GM18498 (cell line): ENCODE data around the gene PLA2G4F.

ENCODE experiments used
- ATAC-seq: cut with Tn5 transposase; IDR thresholded peaks from one replicate; pipeline ENCODE4 v1.9.1; 2021; ENCODE audit warnings: mild to moderate bottlenecking, moderate library complexity; ENCODE audit not compliant: unreplicated experiment

PLA2G4F gene

DNA sequence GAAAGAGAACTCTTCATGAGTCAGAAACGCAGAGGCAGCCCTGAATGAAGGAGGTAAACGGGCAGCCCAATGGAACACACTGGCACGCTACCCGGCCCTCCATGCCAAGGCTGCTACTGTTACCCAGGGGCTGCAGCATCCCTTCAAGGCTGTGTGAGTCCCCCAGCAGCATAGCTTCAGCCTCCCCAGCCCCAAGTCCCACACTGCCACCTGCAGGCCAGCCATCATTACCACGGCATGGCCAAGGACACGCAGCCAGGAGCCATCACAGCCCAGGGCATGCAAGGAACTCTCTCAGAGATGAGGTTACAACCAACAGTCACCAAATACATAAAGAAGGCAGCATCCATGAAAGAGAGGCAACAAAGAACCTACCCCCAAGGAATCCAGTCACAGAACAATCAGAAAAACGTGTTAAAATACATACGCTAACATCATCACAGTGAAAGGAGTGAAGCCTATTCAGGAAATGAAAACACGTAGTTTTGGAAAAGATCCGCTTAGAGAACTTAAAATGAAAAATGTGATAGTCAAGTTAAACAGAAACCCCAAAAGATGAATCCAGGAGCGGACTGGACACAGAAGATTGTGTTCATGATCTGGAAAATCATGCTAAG, 22.4 kb downstream of the PLA2G4F start:
- ATAC-seq: no peak

- no peak for ATAC-seq
Measured at GRCh38 chr15:42133356-42133755, 23.1 kb downstream of the PLA2G4F start.

DNA sequence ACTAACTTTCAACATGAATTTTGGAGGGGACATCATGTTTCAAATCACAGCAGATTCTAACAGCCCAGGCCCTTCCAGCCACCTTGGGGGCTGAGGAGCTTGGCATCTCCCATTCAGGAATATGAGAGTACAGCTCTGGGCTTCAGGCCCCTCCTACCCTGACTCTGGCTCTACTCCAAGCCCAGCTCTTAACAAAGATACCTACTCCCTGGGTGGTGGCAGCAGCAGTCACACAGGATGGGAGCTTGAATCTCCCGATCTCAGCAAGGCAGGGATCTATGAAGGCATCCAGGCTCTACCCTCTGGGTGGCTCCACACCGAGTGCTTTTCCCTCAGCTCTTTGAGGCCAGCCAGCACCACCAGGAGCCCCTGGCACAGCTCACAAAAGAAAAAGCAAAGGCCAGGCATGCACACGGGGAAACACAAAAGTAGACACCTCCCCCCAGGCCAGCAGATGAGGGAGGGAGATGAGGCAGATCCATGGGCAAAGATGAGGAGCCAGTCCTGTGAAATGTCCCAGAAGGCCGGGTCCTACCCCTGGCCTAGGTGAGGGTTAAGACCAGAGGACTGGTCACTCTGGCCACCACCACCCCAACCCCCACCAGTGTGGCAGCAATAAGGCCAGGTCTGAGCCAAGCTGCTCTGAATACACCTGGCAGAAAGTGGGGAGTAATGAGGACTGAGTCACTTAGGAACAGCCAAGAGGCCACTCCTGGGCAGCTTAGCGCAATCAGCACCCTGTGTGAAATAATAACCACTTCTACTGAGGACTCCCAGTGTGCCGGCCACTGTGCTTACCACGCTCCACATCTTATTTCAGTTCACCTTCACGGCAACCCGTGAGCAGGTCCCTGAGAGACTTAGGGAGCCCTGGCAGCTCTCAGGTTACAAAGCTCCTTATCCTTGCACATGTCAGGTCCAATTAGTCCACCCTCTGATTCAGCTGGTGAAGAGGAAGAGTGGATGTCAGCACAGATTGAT, 24.3 kb downstream of the PLA2G4F start:
- no peak for ATAC-seq

DNA sequence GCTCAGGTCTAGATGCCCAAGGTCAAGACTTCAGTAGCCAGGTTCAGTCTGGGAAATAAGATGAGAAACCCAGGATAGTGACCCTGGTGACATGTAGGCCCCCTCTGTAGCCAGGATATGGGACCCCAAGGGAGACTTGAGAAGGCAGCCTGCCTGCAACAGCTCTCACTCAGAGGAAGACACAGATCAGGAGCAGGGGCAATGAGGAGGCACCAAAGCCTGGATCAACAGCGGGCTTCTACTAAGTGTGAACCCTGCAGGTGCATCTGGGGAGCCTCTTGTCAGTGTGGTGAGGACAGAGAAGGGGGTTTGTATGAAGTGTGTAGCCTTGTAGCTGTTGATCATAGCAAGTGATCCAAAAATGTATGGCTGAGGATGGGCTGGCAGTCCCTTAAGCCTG, 25.4 kb downstream of the PLA2G4F start:
- no peak for ATAC-seq

DNA sequence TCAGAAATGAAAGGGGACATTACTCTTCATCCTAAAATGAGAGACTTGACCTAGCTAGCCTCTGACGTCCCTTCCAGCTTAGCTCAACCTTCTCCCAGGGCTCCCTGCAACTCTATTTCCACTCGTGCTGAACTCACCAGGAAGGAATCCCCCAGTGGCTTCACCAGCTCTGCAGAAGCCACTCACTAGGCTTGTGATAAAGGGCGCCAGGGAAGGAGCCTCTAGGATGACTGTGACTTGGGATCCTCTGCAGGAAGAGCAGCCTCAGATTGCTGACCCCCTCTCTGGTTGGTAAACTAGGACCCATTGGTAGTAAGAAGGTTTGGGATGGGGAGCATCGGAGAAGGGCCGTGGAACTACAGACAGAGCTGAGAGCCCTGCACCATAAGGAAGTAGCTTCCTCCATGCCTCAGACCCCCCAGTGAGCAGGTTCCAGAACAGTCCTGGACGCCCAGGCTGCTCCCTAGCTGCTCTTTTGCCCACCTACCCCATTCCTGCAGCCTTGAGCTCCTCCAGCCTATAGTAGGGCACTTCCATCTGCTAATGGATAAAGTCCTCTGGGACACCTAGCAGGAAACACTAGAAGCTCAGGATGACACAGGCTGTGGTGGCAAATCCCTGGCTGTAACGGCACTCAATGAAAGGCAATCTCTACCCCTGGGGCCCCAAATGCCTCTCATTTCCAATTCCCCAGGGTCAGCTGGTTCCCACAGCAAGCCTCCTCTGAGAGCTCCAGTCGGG, 26.0 kb downstream of the PLA2G4F start:
- ATAC-seq: no peak

DNA sequence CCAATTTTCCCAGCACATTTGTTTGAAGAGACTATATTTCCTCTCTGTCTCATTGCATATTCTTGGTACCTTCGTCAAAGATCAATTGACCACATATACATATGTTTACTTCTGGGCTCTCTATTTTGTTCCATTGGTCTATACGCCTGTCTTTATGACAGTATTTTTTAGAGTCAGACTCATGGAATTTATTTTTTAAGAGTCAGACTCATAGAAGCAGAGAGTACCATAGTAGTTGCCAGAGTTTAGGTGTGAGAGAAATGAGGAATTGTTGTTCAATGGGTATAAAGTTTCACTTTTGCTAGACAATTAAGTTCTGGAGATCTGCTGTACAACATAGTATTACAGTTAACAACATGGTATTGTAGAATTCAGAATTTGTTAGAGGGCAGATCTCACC, 27.1 kb downstream of the PLA2G4F start:
- no peak for ATAC-seq

DNA sequence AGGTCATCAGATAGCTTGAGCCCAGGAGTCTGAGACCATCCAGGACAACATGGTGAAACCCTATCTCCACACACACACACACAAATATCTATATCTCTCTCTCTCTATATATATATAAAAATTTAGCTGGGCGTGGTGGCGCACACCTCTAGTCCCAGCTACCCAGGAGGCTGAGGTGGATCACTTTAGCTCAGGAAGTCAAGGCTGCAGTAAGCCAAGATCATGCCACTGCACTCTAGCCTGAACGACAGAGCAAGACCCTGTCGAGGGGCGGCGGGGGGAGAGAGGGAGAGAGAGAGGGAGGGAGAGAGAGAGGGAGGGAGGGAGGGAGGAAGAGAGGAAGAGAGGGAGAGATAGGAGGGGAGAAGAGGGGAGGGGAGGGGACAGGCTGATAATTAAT, 28.0 kb downstream of the PLA2G4F start:
- no peak for ATAC-seq

DNA sequence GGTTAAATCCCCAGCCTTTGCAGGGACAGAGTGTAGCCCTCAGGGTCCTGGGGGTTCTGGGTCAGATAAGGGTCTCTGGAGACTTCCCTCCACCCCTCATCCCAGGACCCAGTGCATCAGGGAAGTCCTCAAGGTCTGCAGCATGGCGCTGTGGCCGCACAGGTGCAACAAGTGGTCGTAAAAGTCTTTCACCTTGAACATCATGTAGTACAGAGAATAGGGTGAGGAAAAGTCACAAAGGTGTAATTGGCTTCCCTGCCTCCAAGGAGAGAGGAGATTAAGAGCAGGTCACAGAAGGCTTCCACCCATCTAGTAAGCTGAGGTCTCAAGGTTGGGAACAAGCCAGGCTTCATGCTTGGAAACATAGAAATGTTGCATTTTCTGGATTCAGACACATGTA, 32.9 kb downstream of the PLA2G4F start:
- ATAC-seq: no peak

- no peak for ATAC-seq
Measured at GRCh38 chr15:42121682-42122081, 34.8 kb downstream of the PLA2G4F start.

- no peak for ATAC-seq
Measured at GRCh38 chr15:42121021-42121420, 35.4 kb downstream of the PLA2G4F start.

DNA sequence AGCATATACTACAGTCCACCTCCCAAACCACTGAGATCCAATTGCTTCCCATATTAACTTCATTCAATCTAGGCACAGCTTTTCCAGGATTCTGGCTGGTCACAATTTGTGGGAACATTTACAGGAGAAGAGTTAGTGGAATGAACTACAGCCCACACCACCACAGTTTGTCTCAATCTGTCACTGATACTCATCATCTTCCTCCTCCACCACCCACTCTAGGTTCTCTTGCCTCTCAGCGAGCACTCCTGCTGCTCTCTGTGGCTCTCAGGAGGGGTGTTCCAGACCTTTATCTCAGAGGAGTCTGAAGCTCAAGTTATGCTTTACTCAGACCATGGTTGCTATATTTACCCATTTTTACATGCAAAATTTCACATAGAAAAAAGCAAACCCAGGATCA, 36.2 kb downstream of the PLA2G4F start:
- ATAC-seq: no peak

- ATAC-seq: no peak
Measured at GRCh38 chr15:42119446-42119760, 37.0 kb downstream of the PLA2G4F start.

DNA sequence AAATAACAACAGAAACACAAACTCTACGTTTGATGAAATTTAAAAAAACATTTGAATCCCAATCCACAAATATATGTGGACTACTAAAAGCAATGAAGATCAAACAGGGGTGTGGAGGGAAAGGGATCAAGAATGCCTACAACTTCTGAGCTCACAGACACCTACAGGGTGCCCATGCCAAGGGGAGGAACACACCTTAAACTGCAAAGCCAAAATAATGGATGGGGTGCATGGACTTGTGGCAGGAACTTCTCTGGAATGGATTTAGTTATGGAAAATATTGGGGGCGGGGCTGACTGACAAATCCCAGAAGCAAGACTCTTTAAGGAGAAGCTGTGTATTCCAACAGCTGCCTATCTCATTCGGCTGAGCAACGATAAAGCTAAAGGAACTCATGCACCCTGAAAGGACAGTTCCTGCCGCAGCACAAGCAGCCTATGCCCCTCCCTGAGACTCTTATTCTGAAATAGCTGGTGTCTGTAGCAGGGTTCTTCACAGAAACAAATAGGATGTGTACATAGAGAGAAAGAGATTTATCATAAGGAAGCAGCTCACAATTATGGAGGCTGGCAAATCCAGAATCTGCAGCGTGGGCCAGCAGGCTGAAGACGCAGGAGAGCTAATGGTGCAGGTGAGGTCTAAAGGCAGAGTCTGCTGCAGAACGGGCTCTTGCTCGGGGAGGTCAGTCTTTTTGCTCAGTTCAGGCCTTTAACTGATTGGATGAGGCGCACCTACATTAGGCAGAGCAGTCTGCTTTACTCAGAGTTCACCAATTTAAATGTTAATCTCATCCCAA, 37.6 kb downstream of the PLA2G4F start:
- no peak for ATAC-seq

DNA sequence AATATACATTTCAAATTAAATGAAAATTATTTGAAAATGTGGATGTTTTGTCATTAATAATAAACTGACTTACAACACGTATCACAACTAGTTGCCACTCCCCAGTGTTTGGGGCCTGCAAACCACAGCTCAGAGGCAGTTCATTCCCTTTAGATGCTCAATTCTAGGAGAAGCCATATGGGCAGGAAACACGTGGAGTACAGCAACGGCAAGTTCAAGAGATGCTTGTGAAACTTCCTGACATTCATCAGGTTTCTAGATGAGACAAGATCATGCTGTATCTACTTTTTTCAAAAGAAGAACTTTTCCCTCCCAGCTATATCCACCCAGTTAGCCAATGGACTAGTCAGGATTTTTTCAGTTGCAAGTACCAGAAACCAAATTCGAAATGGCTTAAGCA, 44.5 kb downstream of the PLA2G4F start:
- no peak for ATAC-seq

- no peak for ATAC-seq
Measured at GRCh38 chr15:42110367-42110766, 46.1 kb downstream of the PLA2G4F start.

DNA sequence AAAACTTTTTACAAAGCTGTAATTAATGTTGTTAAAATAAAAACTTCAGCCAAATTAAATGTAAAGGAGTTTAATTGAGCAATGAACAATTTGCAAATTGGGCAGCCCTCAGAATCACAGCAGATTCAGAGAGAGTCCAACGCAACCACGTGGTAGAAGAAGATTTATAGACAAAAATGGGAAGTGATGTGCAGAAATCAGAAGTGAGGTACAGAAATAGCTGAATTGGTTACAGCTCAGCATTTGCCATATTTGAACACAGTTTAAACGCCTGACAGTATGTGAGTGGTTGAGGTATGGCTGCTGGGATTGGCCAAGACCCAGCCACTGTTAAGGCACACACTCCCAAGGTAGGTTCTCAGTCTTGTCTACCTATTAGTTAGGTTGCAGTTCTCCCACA, 47.6 kb downstream of the PLA2G4F start:
- ATAC-seq: no peak

DNA sequence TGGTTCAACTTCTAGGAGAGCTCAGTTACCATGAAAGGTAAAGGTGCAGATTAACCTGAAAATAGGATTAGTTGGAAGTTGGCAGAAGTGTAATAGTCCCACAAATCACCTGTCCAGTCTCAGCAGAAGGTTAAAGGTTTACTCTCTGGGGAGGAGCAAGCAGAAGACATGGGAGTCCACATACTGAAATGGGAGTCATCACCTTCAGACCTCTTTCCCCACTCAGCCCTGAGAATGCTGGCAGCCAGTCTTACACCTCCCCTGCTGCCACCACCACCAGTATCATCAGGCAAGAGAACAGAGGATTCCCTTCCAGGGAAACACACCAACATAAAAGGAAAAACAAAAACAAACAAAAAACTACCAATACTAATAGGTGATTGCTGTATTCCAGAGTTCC, 48.2 kb downstream of the PLA2G4F start:
- no peak for ATAC-seq

DNA sequence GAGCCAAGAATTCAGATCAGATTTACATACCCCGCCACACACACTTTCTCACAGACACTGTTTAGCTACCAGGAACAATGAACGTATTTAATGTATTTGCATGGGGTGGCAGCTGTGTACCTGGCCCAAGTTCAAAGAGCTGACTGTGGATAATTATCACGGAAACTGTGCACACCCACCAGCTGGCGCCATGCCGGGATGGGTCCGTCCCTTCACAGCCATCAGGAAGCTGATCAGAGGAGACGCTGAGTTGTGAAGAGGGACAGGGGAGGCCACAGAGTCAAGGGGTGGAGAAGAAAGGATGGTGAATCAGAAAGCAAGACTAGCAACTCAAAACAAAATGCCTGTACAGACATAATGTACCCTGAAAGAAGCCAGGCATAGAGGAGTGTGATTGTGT, 49.0 kb downstream of the PLA2G4F start:
- no peak for ATAC-seq

- no peak for ATAC-seq
Measured at GRCh38 chr15:42106288-42106687, 50.1 kb downstream of the PLA2G4F start.

GRCh38 chr15:42104095-42104891, 52.1 kb downstream of the PLA2G4F start:
- no peak for ATAC-seq
